ENCODE measurements around the gene GPC3.

- TF ChIP-seq NFIC (IDR thresholded peaks at IDR 0.05), result no peak
- TF ChIP-seq ZBTB7A (IDR thresholded peaks at IDR 0.05; ENCODE audit: low read depth), result no peak
- no peak for TF ChIP-seq YY1 (IDR thresholded peaks at IDR 0.05; ENCODE audit: low read depth)
- no peak for TF ChIP-seq EP300 (IDR thresholded peaks at IDR 0.05; ENCODE audit: borderline replicate concordance)
- no peak for TF ChIP-seq MAX (IDR thresholded peaks at IDR 0.05)
- no peak for TF ChIP-seq USF1 (IDR thresholded peaks at IDR 0.05)
Measured at GRCh38 chrX:133550665-133551485, 434.5 kb downstream of the GPC3 start.

Data from Ishikawa (cell line).